HG02885 (cell line): ENCODE data around the gene PKNOX2.

Experiments used
- ATAC-seq: cut with Tn5 transposase; IDR thresholded peaks from one replicate; pipeline ENCODE4 v1.9.1; 2021; ENCODE audit warnings: mild to moderate bottlenecking; ENCODE audit not compliant: unreplicated experiment, poor library complexity

The PKNOX2 gene

GRCh38 chr11:125227151-125227550 is 62.6 kb downstream of the PKNOX2 start:
- ATAC-seq, result no peak

GRCh38 chr11:125228445-125228844 is 63.9 kb downstream of the PKNOX2 start:
- no peak for ATAC-seq

- no peak for ATAC-seq
Measured at GRCh38 chr11:125228993-125229392, 64.4 kb downstream of the PKNOX2 start.

GRCh38 chr11:125229916-125230315 is 65.4 kb downstream of the PKNOX2 start:
- no peak for ATAC-seq

GRCh38 chr11:125233116-125233515 is 68.6 kb downstream of the PKNOX2 start:
- no peak for ATAC-seq

GRCh38 chr11:125233736-125234275 is 69.3 kb downstream of the PKNOX2 start:
- no peak for ATAC-seq

- ATAC-seq, result no peak
Measured at GRCh38 chr11:125235071-125235471, 70.5 kb downstream of the PKNOX2 start.

- ATAC-seq, result no peak
Measured at GRCh38 chr11:125236072-125236825, 71.7 kb downstream of the PKNOX2 start.

- ATAC-seq, result no peak
Measured at GRCh38 chr11:125239585-125240560, 75.3 kb downstream of the PKNOX2 start.

- ATAC-seq, result no peak
Measured at GRCh38 chr11:125241104-125241503, 76.6 kb downstream of the PKNOX2 start.

GRCh38 chr11:125242141-125242775 is 77.7 kb downstream of the PKNOX2 start:
- no peak for ATAC-seq

GRCh38 chr11:125244166-125244565 is 79.6 kb downstream of the PKNOX2 start:
- no peak for ATAC-seq

GRCh38 chr11:125245299-125245698 is 80.7 kb downstream of the PKNOX2 start:
- no peak for ATAC-seq

GRCh38 chr11:125247431-125247830 is 82.9 kb downstream of the PKNOX2 start:
- ATAC-seq, result no peak

- no peak for ATAC-seq
Measured at GRCh38 chr11:125250318-125251213, 86.0 kb downstream of the PKNOX2 start.

GRCh38 chr11:125251214-125251545 is 86.6 kb downstream of the PKNOX2 start:
- no peak for ATAC-seq

- no peak for ATAC-seq
Measured at GRCh38 chr11:125251956-125252355, 87.4 kb downstream of the PKNOX2 start.

- no peak for ATAC-seq
Measured at GRCh38 chr11:125253289-125253688, 88.7 kb downstream of the PKNOX2 start.

GRCh38 chr11:125253795-125254525 is 89.4 kb downstream of the PKNOX2 start:
- no peak for ATAC-seq
